Peyer's patch (tissue), 4 donors: ENCODE results near the gene HLA-G. TPM values are rescaled to one million over a fixed set of nuclear protein-coding genes. Genes with fewer than 3 reads are reported as not detected.

ENCODE experiments used
- DNase-seq, 3 donors: peaks; one replicate each; pipeline ENCODE4 v3.0.0-alpha.2; 2017 to 2019
- H3K27ac ChIP-seq, 4 donors: fragments of 200-600 bp; sonication (generic); one replicate each; pipeline ENCODE4 v1.5.1; 2016 to 2019
- H3K27me3 ChIP-seq, 2 donors: fragments of 200-600 bp; sonication (generic); one replicate each; pipeline ENCODE4 v1.5.1; 2019
- H3K36me3 ChIP-seq, 3 donors: fragments of 200-600 bp; sonication (generic); one replicate each; pipeline ENCODE4 v1.5.1; 2016 to 2019
- H3K4me1 ChIP-seq, 4 donors: fragments of 200-600 bp; sonication (generic); one replicate each; pipeline ENCODE4 v1.5.1; 2016 to 2019
- H3K4me3 ChIP-seq, 4 donors: fragments of 200-600 bp; sonication (generic); 1 replicate in 3 of 4; 2 replicates in 1 of 4; pipeline ENCODE4 v1.5.1; 2016 to 2019; ENCODE audit warnings: mild to moderate bottlenecking in 1 of 4
- H3K9me3 ChIP-seq, 4 donors: fragments of 200-600 bp; sonication (generic); one replicate each; pipeline ENCODE4 v1.5.1; 2016 to 2019; ENCODE audit warnings: mild to moderate bottlenecking in 1 of 4
- CTCF ChIP-seq, 6 experiments: fragments of 450-650 bp in 4 of 6; fragments of 200-600 bp in 2 of 6; sonication (generic) in 1 of 6; IDR thresholded peaks; one replicate each; pipeline ENCODE4 v1.5.1; 2017 to 2019; ENCODE audit warnings: antibody characterized with exemption in 6 of 6, mild to moderate bottlenecking in 3 of 6, moderate library complexity in 1 of 6
- POLR2A ChIP-seq, 2 donors: fragments of 450-650 bp; IDR thresholded peaks; one replicate each; pipeline ENCODE4 v1.5.1; 2017; ENCODE audit warnings: antibody characterized with exemption in 2 of 2, mild to moderate bottlenecking in 2 of 2, moderate library complexity in 2 of 2
- total RNA-seq, 4 donors: library from RNA; depleted of rRNA; stranded (reverse); fragments of >200 nt; gene quantifications; one replicate each; pipeline ENCODE4 v1.1.0, GENCODE V29; 2016

HLA-G gene
- total RNA-seq, 4 donors from 2014 or later = 0.67 TPM; not detected in 3

GRCh38 chr6:29818892-29819291, 8.7 kb upstream of the HLA-G start:
- no peak for DNase-seq
- no peaks in the 10 kb centered on the region for H3K9me3 ChIP-seq
- H3K36me3 ChIP-seq = no peaks in the 10 kb centered on the region

GRCh38 chr6:29824144-29824543, 3.5 kb upstream of the HLA-G start:
- Histone ChIP-seq H3K36me3 (no peaks in the 10 kb centered on the region), H3K4me1 (peaks cover 0 to 10% (median 0%) of the 10 kb centered on the region in 4 donors), H3K27me3 (peaks cover 0 to 5% of the 10 kb centered on the region in 2 donors), H3K9me3 (no peaks in the 10 kb centered on the region), H3K27ac (no peak overlapping the region), H3K4me3 (no peak overlapping the region)
- TF ChIP-seq POLR2A (IDR thresholded peaks at IDR 0.05) (no peak), CTCF (IDR thresholded peaks at IDR 0.05) (no peak)
- DNase-seq = no peak

More at GRCh38 chr6:29818892-29819291, 8.7 kb upstream of the HLA-G start:
- no peaks in the 10 kb centered on the region for H3K4me1 ChIP-seq
- no peaks in the 10 kb centered on the region for H3K27me3 ChIP-seq
- H3K4me3 ChIP-seq = no peak overlapping the region
- TF ChIP-seq POLR2A (IDR thresholded peaks at IDR 0.05) (no peak), CTCF (IDR thresholded peaks at IDR 0.05) (no peak)
- H3K27ac ChIP-seq = no peak overlapping the region

GRCh38 chr6:29825848-29826247, 1.8 kb upstream of the HLA-G start:
- TF ChIP-seq CTCF (IDR thresholded peaks at IDR 0.05) (no peak), POLR2A (IDR thresholded peaks at IDR 0.05) (no peak)
- Histone ChIP-seq H3K4me3 (no peak overlapping the region), H3K36me3 (no peaks in the 10 kb centered on the region), H3K4me1 (peaks cover 0 to 10% (median 0%) of the 10 kb centered on the region in 4 donors), H3K27me3 (peaks cover 0 to 5% of the 10 kb centered on the region in 2 donors), H3K27ac (no peak overlapping the region), H3K9me3 (no peaks in the 10 kb centered on the region)
- DNase-seq = no peak

GRCh38 chr6:29826271-29826670, 1.4 kb upstream of the HLA-G start:
- H3K27me3 ChIP-seq = peaks cover 0 to 5% of the 10 kb centered on the region in 2 donors

GRCh38 chr6:29828471-29828797, 809 bp downstream of the HLA-G start:
- H3K4me1 ChIP-seq = peaks cover 0 to 10% (median 0%) of the 10 kb centered on the region in 4 donors
- TF ChIP-seq CTCF (IDR thresholded peaks at IDR 0.05) (no peak), POLR2A (IDR thresholded peaks at IDR 0.05) (no peak)
- peak overlapping the region; percentile 1 to 37 (median 32) for H3K4me3 ChIP-seq
- H3K27me3 ChIP-seq = peaks cover 0 to 5% of the 10 kb centered on the region in 2 donors
- no peak for DNase-seq
- H3K36me3 ChIP-seq = no peaks in the 10 kb centered on the region
- no peaks in the 10 kb centered on the region for H3K9me3 ChIP-seq
- no peak overlapping the region for H3K27ac ChIP-seq

More at GRCh38 chr6:29826271-29826670, 1.4 kb upstream of the HLA-G start:
- Histone ChIP-seq H3K27ac (no peak overlapping the region), H3K4me1 (peaks cover 0 to 10% (median 0%) of the 10 kb centered on the region in 4 donors), H3K36me3 (no peaks in the 10 kb centered on the region), H3K9me3 (no peaks in the 10 kb centered on the region), H3K4me3 (no peak overlapping the region)
- no peak for DNase-seq
- TF ChIP-seq POLR2A (IDR thresholded peaks at IDR 0.05) (no peak), CTCF (IDR thresholded peaks at IDR 0.05) (no peak)

- no peak overlapping the region for H3K27ac ChIP-seq
- H3K4me1 ChIP-seq = peaks cover 0 to 10% (median 0%) of the 10 kb centered on the region in 4 donors
- no peak for DNase-seq
- peaks cover 0 to 5% of the 10 kb centered on the region in 2 donors for H3K27me3 ChIP-seq
- H3K36me3 ChIP-seq = no peaks in the 10 kb centered on the region
- TF ChIP-seq POLR2A (IDR thresholded peaks at IDR 0.05) (no peak), CTCF (IDR thresholded peaks at IDR 0.05) (no peak)
- no peaks in the 10 kb centered on the region for H3K9me3 ChIP-seq
- no peak overlapping the region for H3K4me3 ChIP-seq
These were observed 2.1 kb downstream of the HLA-G start for GRCh38 chr6:29829766-29830165.
